Panc1 (cell line): ENCODE results near the gene RASAL1. TPM values are rescaled to one million over a fixed set of nuclear protein-coding genes. Genes with fewer than 3 reads are reported as not detected.

ENCODE experiments used
- ATAC-seq: fragments of 200-7000 bp; cut with Tn5 transposase; 2 replicates; pipeline ENCODE4 v1.9.1; 2020; ENCODE audit warnings: mild to moderate bottlenecking, moderate library complexity
- BruUV-seq: library from RNA; stranded (reverse); fragments of 400-500 nt; replicated peaks from 2 replicates; lab custom pipeline; 2021; lab: Mats Ljungman, UMichigan
- CTCF ChIA-PET: fragments of 300-600 bp; sonication (Branson Sonifier 250); formaldehyde crosslinking; loops from one replicate; lab custom pipeline; 2022; ENCODE audit warnings: antibody characterized with exemption; lab: Charles Lee
- POLR2A ChIA-PET: fragments of 300-600 bp; sonication (Branson Sonifier 250); formaldehyde crosslinking; loops from one replicate; lab custom pipeline; 2022; ENCODE audit warnings: antibody characterized with exemption; lab: Charles Lee
- DNase-seq: peaks from one replicate; pipeline ENCODE4 v3.0.0-alpha.2; 2010; ENCODE audit warnings: low read depth, low spot score
- H3K27ac ChIP-seq: 2 replicates; pipeline ENCODE4 v1.5.1; 2011; ENCODE audit warnings: mild to moderate bottlenecking, low read length, inconsistent platforms
- H3K27me3 ChIP-seq: fragments of 200-500 bp; sonication (Bioruptor generic); 2 replicates; pipeline ENCODE4 v1.6.0; 2014; ENCODE audit warnings: low read length, inconsistent platforms; ENCODE audit not compliant: control insufficient read depth, insufficient read depth
- H3K36me3 ChIP-seq: fragments of 200-500 bp; sonication (Bioruptor generic); 2 replicates; pipeline ENCODE4 v1.5.1; 2014; ENCODE audit warnings: inconsistent platforms, mild to moderate bottlenecking, low read length, moderate library complexity; ENCODE audit not compliant: control insufficient read depth, insufficient read depth
- H3K4me1 ChIP-seq: 2 replicates; pipeline ENCODE4 v1.5.1; 2011; ENCODE audit warnings: inconsistent platforms, mild to moderate bottlenecking, low read length, moderate library complexity; ENCODE audit not compliant: control insufficient read depth, insufficient read depth
- H3K4me3 ChIP-seq, 2 experiments: 2 replicates each; pipeline ENCODE4 v1.5.1; 2011 to 2012; ENCODE audit warnings: low read depth in 2 of 2, low read length in 2 of 2, mild to moderate bottlenecking in 2 of 2, inconsistent platforms in 1 of 2, moderate library complexity in 1 of 2
- H3K9me3 ChIP-seq: fragments of 200-500 bp; sonication (Bioruptor generic); 2 replicates; pipeline ENCODE4 v1.5.1; 2014; ENCODE audit warnings: low read depth, mild to moderate bottlenecking, inconsistent platforms, low read length, moderate library complexity; ENCODE audit not compliant: control insufficient read depth, insufficient read depth
- CTCF ChIP-seq: fragments of 450-650 bp; IDR thresholded peaks from 2 replicates; pipeline ENCODE4 v1.5.1; 2017; ENCODE audit warnings: mild to moderate bottlenecking
- POLR2AphosphoS5 ChIP-seq: IDR thresholded peaks from 2 replicates; pipeline ENCODE4 v1.6.1; 2012; ENCODE audit warnings: mild to moderate bottlenecking, low read depth, low read length, moderate library complexity
- SIN3A ChIP-seq: IDR thresholded peaks from 2 replicates; pipeline ENCODE4 v1.6.1; 2012; ENCODE audit warnings: low read depth, mild to moderate bottlenecking, low read length, moderate library complexity, borderline replicate concordance; ENCODE audit not compliant: insufficient read depth
- TCF7L2 ChIP-seq: IDR thresholded peaks from 2 replicates; pipeline ENCODE4 v1.6.1; 2011; ENCODE audit warnings: mild to moderate bottlenecking, low read depth, low read length, inconsistent platforms
- in situ Hi-C: cut with HindIII; loops from 2 replicates; pipeline ENCODE4 v1.10.0; 2016; ENCODE audit warnings: low sequenced_read_pairs, low pct_unique_long_range_greater_than_20kb
- intact Hi-C: fragments of 100-400 bp; cut with micrococcal nuclease; formaldehyde crosslinking; loops from one replicate; pipeline ENCODE4 v1.10.0; 2022; ENCODE audit not compliant: unreplicated experiment
- total RNA-seq: library from RNA; stranded (reverse); gene quantifications from one replicate; pipeline ENCODE4 v1.2.1, GENCODE V29; 2021; ENCODE audit not compliant: unreplicated experiment
- TF ChIP-seq, protein P1 (sequence below), 2 experiments: IDR thresholded peaks; 2 replicates each; pipeline ENCODE4 v1.6.1; 2011 to 2012; ENCODE audit warnings: low read depth in 2 of 2, control low read depth in 1 of 2, low read length in 1 of 2, mild to moderate bottlenecking in 1 of 2, moderate library complexity in 1 of 2; ENCODE audit not compliant: insufficient read depth in 1 of 2

RASAL1 gene
- total RNA-seq, 1 experiment from 2014 or later: 0.28 TPM

GRCh38 chr12:113088971-113089756 is 46.4 kb downstream of the RASAL1 start:
- no peaks in the 10 kb centered on the region for H3K36me3 ChIP-seq
- ChIA-PET POLR2A (no interaction called here), CTCF (no interaction called here)
- H3K4me3 ChIP-seq: no peak overlapping the region
- BruUV-seq: no TSS peak
- DNase-seq (no peak), ATAC-seq (no peak)
- TF ChIP-seq POLR2AphosphoS5: no peak
- TF ChIP-seq CTCF: no peak
- TF ChIP-seq, protein P1, sequence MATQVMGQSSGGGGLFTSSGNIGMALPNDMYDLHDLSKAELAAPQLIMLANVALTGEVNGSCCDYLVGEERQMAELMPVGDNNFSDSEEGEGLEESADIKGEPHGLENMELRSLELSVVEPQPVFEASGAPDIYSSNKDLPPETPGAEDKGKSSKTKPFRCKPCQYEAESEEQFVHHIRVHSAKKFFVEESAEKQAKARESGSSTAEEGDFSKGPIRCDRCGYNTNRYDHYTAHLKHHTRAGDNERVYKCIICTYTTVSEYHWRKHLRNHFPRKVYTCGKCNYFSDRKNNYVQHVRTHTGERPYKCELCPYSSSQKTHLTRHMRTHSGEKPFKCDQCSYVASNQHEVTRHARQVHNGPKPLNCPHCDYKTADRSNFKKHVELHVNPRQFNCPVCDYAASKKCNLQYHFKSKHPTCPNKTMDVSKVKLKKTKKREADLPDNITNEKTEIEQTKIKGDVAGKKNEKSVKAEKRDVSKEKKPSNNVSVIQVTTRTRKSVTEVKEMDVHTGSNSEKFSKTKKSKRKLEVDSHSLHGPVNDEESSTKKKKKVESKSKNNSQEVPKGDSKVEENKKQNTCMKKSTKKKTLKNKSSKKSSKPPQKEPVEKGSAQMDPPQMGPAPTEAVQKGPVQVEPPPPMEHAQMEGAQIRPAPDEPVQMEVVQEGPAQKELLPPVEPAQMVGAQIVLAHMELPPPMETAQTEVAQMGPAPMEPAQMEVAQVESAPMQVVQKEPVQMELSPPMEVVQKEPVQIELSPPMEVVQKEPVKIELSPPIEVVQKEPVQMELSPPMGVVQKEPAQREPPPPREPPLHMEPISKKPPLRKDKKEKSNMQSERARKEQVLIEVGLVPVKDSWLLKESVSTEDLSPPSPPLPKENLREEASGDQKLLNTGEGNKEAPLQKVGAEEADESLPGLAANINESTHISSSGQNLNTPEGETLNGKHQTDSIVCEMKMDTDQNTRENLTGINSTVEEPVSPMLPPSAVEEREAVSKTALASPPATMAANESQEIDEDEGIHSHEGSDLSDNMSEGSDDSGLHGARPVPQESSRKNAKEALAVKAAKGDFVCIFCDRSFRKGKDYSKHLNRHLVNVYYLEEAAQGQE (IDR thresholded peaks at IDR 0.05; ENCODE audit: insufficient read depth in 1 of 2, low read depth in 2 of 2, low read length in 1 of 2): no peak
- no peak for TF ChIP-seq TCF7L2
- TF ChIP-seq SIN3A: no peak
- no peaks in the 10 kb centered on the region for H3K4me1 ChIP-seq
- H3K9me3 ChIP-seq: no peaks in the 10 kb centered on the region
- intact Hi-C loops (no loop called here), in situ Hi-C loops (no loop called here)
- no peak overlapping the region for H3K27ac ChIP-seq
- H3K27me3 ChIP-seq: peaks cover 8% of the 10 kb centered on the region; the same call in 1 of the 2 replicates

DNA sequence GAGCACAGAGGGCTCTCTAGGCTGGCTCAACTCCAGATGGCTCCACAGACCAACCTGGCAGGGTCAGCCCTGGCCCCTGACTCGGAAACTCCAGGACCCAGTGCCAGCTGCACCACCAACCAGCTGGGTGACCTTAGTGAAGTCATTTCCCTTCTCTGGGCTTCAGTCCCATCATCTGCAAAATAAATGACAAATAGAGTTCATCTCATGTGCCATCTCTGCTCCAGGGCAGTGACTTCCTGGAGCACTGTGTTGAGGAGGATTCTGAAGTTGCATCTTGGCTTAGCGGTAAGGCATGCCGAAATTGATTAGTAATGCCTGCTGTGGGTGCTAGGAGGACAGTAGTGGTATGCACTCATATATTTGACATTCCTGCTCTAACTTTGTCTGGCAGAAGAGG is 47.5 kb downstream of the RASAL1 start:
- DNase-seq: no peak
- peaks cover 8% of the 10 kb centered on the region; the same call in 1 of the 2 replicates for H3K27me3 ChIP-seq
- no peaks in the 10 kb centered on the region for H3K9me3 ChIP-seq
- H3K36me3 ChIP-seq: no peaks in the 10 kb centered on the region
- intact Hi-C loops: no loop called here
- ChIA-PET CTCF (no interaction called here), POLR2A (interaction anchor here (0.5 kb wide), 1 partner anchor 163 kb away, joined by 3 read pairs; no protein-coding TSS in a partner anchor)
- BruUV-seq: no TSS peak
- in situ Hi-C loops: no loop called here
- TF ChIP-seq SIN3A (no peak), TCF7L2 (no peak), POLR2AphosphoS5 (no peak), CTCF (no peak)
- TF ChIP-seq, protein P1 (IDR thresholded peaks at IDR 0.05; ENCODE audit: insufficient read depth in 1 of 2, low read depth in 2 of 2, low read length in 1 of 2): no peak
- no peak overlapping the region for H3K4me3 ChIP-seq
- no peak for ATAC-seq
- no peak overlapping the region for H3K27ac ChIP-seq
- no peaks in the 10 kb centered on the region for H3K4me1 ChIP-seq
